Neural cell (in vitro differentiated cells): Measurements from ENCODE around the gene SLC29A3. TPM values are rescaled to one million over a fixed set of nuclear protein-coding genes. Genes with fewer than 3 reads are reported as not detected.

Experiments
- H2AFZ ChIP-seq: fragments of 200-600, 300-800 bp; sonication (generic), shearing (Covaris generic); 2 replicates; pipeline ENCODE4 v1.6.0; 2014; ENCODE audit warnings: low read depth, mild to moderate bottlenecking, antibody characterized with exemption, low read length, moderate library complexity
- H3F3A ChIP-seq: fragments of 200-600 bp; shearing (Covaris generic); 2 replicates; pipeline ENCODE4 v1.6.1; 2016; ENCODE audit warnings: mild to moderate bottlenecking, moderate library complexity, mixed read lengths, antibody characterized with exemption, low read length; ENCODE audit not compliant: insufficient read depth, poor library complexity, severe bottlenecking
- H3K27ac ChIP-seq: fragments of 200-600, 300-800 bp; sonication (generic), shearing (Covaris generic); 2 replicates; pipeline ENCODE4 v1.5.1; 2014; ENCODE audit warnings: mild to moderate bottlenecking, low read length, moderate library complexity
- H3K27me3 ChIP-seq: fragments of 300-800, 200-600 bp; sonication (generic), shearing (Covaris generic); 2 replicates; pipeline ENCODE4 v1.6.0; 2014; ENCODE audit warnings: mild to moderate bottlenecking, low read depth, low read length, moderate library complexity; ENCODE audit not compliant: insufficient read depth
- H3K36me3 ChIP-seq: fragments of 300-800, 200-600 bp; sonication (generic), shearing (Covaris generic); 2 replicates; pipeline ENCODE4 v1.5.1; 2014; ENCODE audit warnings: mild to moderate bottlenecking, antibody characterized with exemption, low read length, moderate library complexity; ENCODE audit not compliant: insufficient read depth
- H3K4me2 ChIP-seq: fragments of 300-800, 200-600 bp; sonication (generic), shearing (Covaris generic); 2 replicates; pipeline ENCODE4 v1.6.0; 2014; ENCODE audit warnings: mild to moderate bottlenecking, low read length
- H3K4me3 ChIP-seq: fragments of 300-800, 200-600 bp; sonication (generic), shearing (Covaris generic); 2 replicates; pipeline ENCODE4 v1.5.1; 2014; ENCODE audit warnings: mild to moderate bottlenecking, low read length, moderate library complexity
- H3K79me2 ChIP-seq: fragments of 200-600 bp; shearing (Covaris generic); replicated peaks from 2 replicates; pipeline ENCODE4 v1.6.0; 2014; ENCODE audit warnings: mild to moderate bottlenecking, low read length, moderate library complexity; ENCODE audit not compliant: insufficient read depth
- H3K9ac ChIP-seq: fragments of 300-800, 200-600 bp; sonication (generic), shearing (Covaris generic); 2 replicates; pipeline ENCODE4 v1.6.1; 2016; ENCODE audit warnings: mild to moderate bottlenecking, low read length, mixed read lengths
- H3K9me2 ChIP-seq: fragments of 200-600 bp; shearing (Covaris generic); 2 replicates; pipeline ENCODE4 v1.6.1; 2016; ENCODE audit warnings: mild to moderate bottlenecking, low read length, mixed read lengths; ENCODE audit not compliant: insufficient read depth
- H3K9me3 ChIP-seq: fragments of 200-600, 300-800 bp; sonication (generic), shearing (Covaris generic); 2 replicates; pipeline ENCODE4 v1.6.1; 2016; ENCODE audit warnings: mild to moderate bottlenecking, mixed run types, low read length, moderate library complexity, mixed read lengths
- H4K20me1 ChIP-seq: fragments of 200-600 bp; shearing (Covaris generic); 2 replicates; pipeline ENCODE4 v1.6.1; 2016; ENCODE audit warnings: mild to moderate bottlenecking, mixed run types; ENCODE audit not compliant: insufficient read depth
- CTCF ChIP-seq: fragments of 450-650 bp; IDR thresholded peaks from 2 replicates; pipeline ENCODE4 v1.5.1; 2014; ENCODE audit warnings: antibody characterized with exemption, mild to moderate bottlenecking, moderate library complexity; ENCODE audit not compliant: poor library complexity, severe bottlenecking
- EP300 ChIP-seq: fragments of 450-650 bp; conservative IDR thresholded peaks from 2 replicates; pipeline ENCODE4 v1.6.1; 2014; ENCODE audit warnings: antibody characterized with exemption, mild to moderate bottlenecking, moderate library complexity; ENCODE audit not compliant: poor library complexity, severe bottlenecking
- EZH2 ChIP-seq: fragments of 200-600, 300-800 bp; shearing (Covaris generic), sonication (generic); IDR thresholded peaks from 2 replicates; pipeline ENCODE4 v1.6.1; 2014; ENCODE audit warnings: antibody characterized with exemption, low read length, borderline replicate concordance, mild to moderate bottlenecking; ENCODE audit not compliant: insufficient read depth, poor library complexity, severe bottlenecking
- MXI1 ChIP-seq: fragments of 450-650 bp; conservative IDR thresholded peaks from 2 replicates; pipeline ENCODE4 v1.6.1; 2014; ENCODE audit warnings: antibody characterized with exemption, mild to moderate bottlenecking; ENCODE audit not compliant: poor library complexity, severe bottlenecking
- POLR2AphosphoS5 ChIP-seq: IDR thresholded peaks from 2 replicates; pipeline ENCODE4 v1.6.1; 2012
- RAD21 ChIP-seq: fragments of 450-650 bp; conservative IDR thresholded peaks from 2 replicates; pipeline ENCODE4 v1.6.1; 2014; ENCODE audit warnings: antibody characterized with exemption, mild to moderate bottlenecking, moderate library complexity
- REST ChIP-seq: IDR thresholded peaks from 2 replicates; pipeline ENCODE4 v1.6.1; 2012; ENCODE audit warnings: borderline replicate concordance
- SMC3 ChIP-seq: fragments of 450-650 bp; conservative IDR thresholded peaks from 2 replicates; pipeline ENCODE4 v1.6.1; 2014; ENCODE audit warnings: antibody characterized with exemption, mild to moderate bottlenecking, moderate library complexity; ENCODE audit not compliant: poor library complexity
- TAF1 ChIP-seq: IDR thresholded peaks from 2 replicates; pipeline ENCODE4 v1.6.1; 2012; ENCODE audit warnings: low read depth
- polyA plus RNA-seq: library from polyadenylated mRNA; depleted of rRNA; stranded (reverse); fragments of >200 nt; gene quantifications from 2 replicates; pipeline ENCODE4 v1.2.3, GENCODE V29; 2014

Gene SLC29A3
- polyA plus RNA-seq, 1 donor from 2014 or later: 2.3 TPM

DNA sequence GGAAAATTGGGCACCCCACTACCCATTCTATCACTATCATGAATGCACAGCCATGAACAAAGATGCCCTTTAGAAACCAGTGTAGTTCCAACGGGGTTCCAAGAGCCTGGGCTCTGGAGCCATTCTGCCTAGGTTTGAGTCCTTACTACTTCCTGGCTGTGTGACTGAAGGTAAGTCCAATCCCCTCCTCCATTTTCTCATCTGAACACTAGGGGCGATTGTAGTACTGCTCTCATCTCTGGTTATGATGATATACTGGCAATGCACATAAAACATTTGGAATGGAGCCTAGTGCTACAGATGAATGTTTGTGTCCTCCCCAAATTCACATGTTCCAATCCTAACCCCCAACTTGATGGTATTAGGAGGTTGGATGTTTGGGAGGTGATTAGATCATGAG is 49.6 kb downstream of the SLC29A3 start:
- no peak overlapping the region for H3K4me3 ChIP-seq
- H3K4me2 ChIP-seq: no peak overlapping the region
- no peaks in the 10 kb centered on the region for H3K9me2 ChIP-seq
- no peaks in the 10 kb centered on the region for H3F3A ChIP-seq
- no peak overlapping the region for H3K9ac ChIP-seq
- TF ChIP-seq CTCF: no peak
- no peak for TF ChIP-seq MXI1
- no peak for TF ChIP-seq POLR2AphosphoS5
- TF ChIP-seq REST: no peak
- no peak for TF ChIP-seq RAD21
- TF ChIP-seq SMC3: no peak
- no peak for TF ChIP-seq EP300
- TF ChIP-seq TAF1: no peak
- TF ChIP-seq EZH2: no peak
- H4K20me1 ChIP-seq: no peaks in the 10 kb centered on the region
- H3K27me3 ChIP-seq: no peaks in the 10 kb centered on the region
- no peak overlapping the region for H3K27ac ChIP-seq
- no peak overlapping the region for H2AFZ ChIP-seq
- H3K79me2 ChIP-seq: no peaks in the 10 kb centered on the region
- H3K9me3 ChIP-seq: no peaks in the 10 kb centered on the region
- no peaks in the 10 kb centered on the region for H3K36me3 ChIP-seq

GRCh38 chr10:71369602-71370001 is 50.5 kb downstream of the SLC29A3 start:
- Histone ChIP-seq H3K4me2 (no peak overlapping the region), H4K20me1 (no peaks in the 10 kb centered on the region), H3K4me3 (no peak overlapping the region), H3K9ac (no peak overlapping the region), H3F3A (no peaks in the 10 kb centered on the region), H3K27ac (no peak overlapping the region), H3K27me3 (no peaks in the 10 kb centered on the region), H3K9me3 (no peaks in the 10 kb centered on the region), H3K79me2 (no peaks in the 10 kb centered on the region), H2AFZ (no peak overlapping the region), H3K36me3 (no peaks in the 10 kb centered on the region), H3K9me2 (no peaks in the 10 kb centered on the region)
- TF ChIP-seq EZH2: no peak
- TF ChIP-seq MXI1: no peak
- no peak for TF ChIP-seq TAF1
- no peak for TF ChIP-seq REST
- TF ChIP-seq EP300: no peak
- TF ChIP-seq CTCF: no peak
- TF ChIP-seq RAD21: no peak
- TF ChIP-seq SMC3: no peak
